HepG2 (cell line): Measurements from ENCODE around the gene SLAMF6. TPM values are rescaled to one million over a fixed set of nuclear protein-coding genes. Genes with fewer than 3 reads are reported as not detected.

ENCODE experiments used
- ATAC-seq: fragments of 200-7000 bp; cut with Tn5 transposase; 3 replicates; pipeline ENCODE4 v1.9.1; 2020; ENCODE audit warnings: mild to moderate bottlenecking, moderate library complexity
- BruUV-seq: library from RNA; stranded (reverse); fragments of 400-500 nt; replicated peaks from 2 replicates; lab custom pipeline; 2021; lab: Mats Ljungman, UMichigan
- CTCF ChIA-PET: fragments of 300-600 bp; formaldehyde crosslinking; extraction: SDS; loops from one replicate; lab custom pipeline; 2021; ENCODE audit warnings: low total read pairs, inconsistent platforms, low intra/inter-chr PET ratio; lab: Yijun Ruan, JAX
- POLR2A ChIA-PET: fragments of 350-600 bp; sonication (Branson Sonifier 250); formaldehyde crosslinking; loops from one replicate; lab custom pipeline; 2020; ENCODE audit warnings: antibody characterized with exemption, inconsistent platforms; lab: Yijun Ruan, JAX
- DNase-seq: peaks from one replicate; pipeline ENCODE4 v3.0.0-alpha.2; 2015; ENCODE audit warnings: low spot score
- FAIRE-seq: peaks from 3 replicates; lab custom pipeline; 2011; peaks lifted over from hg19 to GRCh38; lab: Jason Lieb, UNC
- H2AFZ ChIP-seq: one replicate; pipeline ENCODE4 v1.6.1; 2011; ENCODE audit warnings: low read length, inconsistent platforms
- H3K27ac ChIP-seq: fragments of 300-600 bp; 3 replicates; pipeline ENCODE4 v1.8.0; 2011; ENCODE audit warnings: mixed run types, mild to moderate bottlenecking, mixed read lengths, low read length, inconsistent platforms; ENCODE audit not compliant: insufficient read depth; ENCODE audit errors: extremely low read length
- H3K27me3 ChIP-seq, 2 experiments: fragments of 200-600 bp in 1 of 2; 2 replicates in 1 of 2; 3 replicates in 1 of 2; pipeline versions ENCODE4 v1.6.0 to v1.8.0; 2011; ENCODE audit warnings: low read length in 2 of 2, mild to moderate bottlenecking in 2 of 2, moderate library complexity in 2 of 2, inconsistent platforms in 1 of 2; ENCODE audit not compliant: insufficient read depth in 2 of 2, control insufficient read depth in 1 of 2
- H3K36me3 ChIP-seq, 2 experiments: fragments of 200-600 bp in 1 of 2; replicated peaks in 1 of 2; 2 replicates in 1 of 2; 3 replicates in 1 of 2; pipeline versions ENCODE4 v1.5.1 to v1.8.0; 2011; ENCODE audit warnings: low read length in 2 of 2, inconsistent platforms in 1 of 2; ENCODE audit not compliant: insufficient read depth in 2 of 2, control insufficient read depth in 1 of 2
- H3K4me1 ChIP-seq: 2 replicates; pipeline ENCODE4 v1.5.1; 2012; ENCODE audit warnings: low read length, inconsistent platforms; ENCODE audit not compliant: insufficient read depth
- H3K4me2 ChIP-seq: 2 replicates; pipeline ENCODE4 v1.6.0; 2011; ENCODE audit warnings: low read depth, low read length, inconsistent platforms
- H3K4me3 ChIP-seq, 3 experiments: fragments of 200-600 bp in 1 of 3; sonication (generic), shearing (Covaris generic) in 1 of 3; replicated peaks in 1 of 3; 2 replicates each; pipeline ENCODE4 v1.5.1; 2011 to 2016; ENCODE audit warnings: low read length in 3 of 3, inconsistent platforms in 2 of 3, low read depth in 2 of 3, mild to moderate bottlenecking in 2 of 3, control low read depth in 1 of 3, mixed read lengths in 1 of 3; ENCODE audit not compliant: insufficient read depth in 1 of 3
- H3K79me2 ChIP-seq: one replicate; pipeline ENCODE4 v1.6.1; 2011; ENCODE audit warnings: low read length, inconsistent platforms; ENCODE audit not compliant: insufficient read depth
- H3K9ac ChIP-seq: 2 replicates; pipeline ENCODE4 v1.6.0; 2011; ENCODE audit warnings: mild to moderate bottlenecking, low read depth, low read length, inconsistent platforms; ENCODE audit not compliant: insufficient read depth
- H3K9me3 ChIP-seq: 2 replicates; pipeline ENCODE4 v1.5.1; 2012; ENCODE audit warnings: mild to moderate bottlenecking, low read length
- H4K20me1 ChIP-seq: 2 replicates; pipeline ENCODE4 v1.6.0; 2011; ENCODE audit warnings: inconsistent platforms, mild to moderate bottlenecking, low read length, moderate library complexity; ENCODE audit not compliant: insufficient read depth
- FLYWCH1 ChIP-seq: sonication (generic); formaldehyde crosslinking; IDR thresholded peaks from 2 replicates; pipeline ENCODE4 v1.8.1; 2023; ENCODE audit warnings: mild to moderate bottlenecking, missing genetic modification reagents
- HNF4G ChIP-seq, 2 experiments: sonication (generic) in 1 of 2; formaldehyde crosslinking in 1 of 2; IDR thresholded peaks; 2 replicates each; pipeline versions ENCODE4 v1.4.0 to v1.6.1; 2011 to 2020; ENCODE audit warnings: borderline replicate concordance in 2 of 2, low read depth in 2 of 2, mild to moderate bottlenecking in 2 of 2, low read length in 1 of 2, missing genetic modification reagents in 1 of 2, moderate library complexity in 1 of 2
- ISL2 ChIP-seq: sonication (generic); formaldehyde crosslinking; IDR thresholded peaks from 2 replicates; pipeline ENCODE4 v1.5.0; 2020; ENCODE audit warnings: missing genetic modification reagents
- KLF11 ChIP-seq: IDR thresholded peaks from 2 replicates; pipeline ENCODE4 v1.6.1; 2016; ENCODE audit warnings: missing compliant biosample characterization
- NAIF1 ChIP-seq: sonication (generic); formaldehyde crosslinking; IDR thresholded peaks from 2 replicates; pipeline ENCODE4 v1.5.0; 2020; ENCODE audit warnings: mild to moderate bottlenecking, missing genetic modification reagents, borderline replicate concordance
- RBM39 ChIP-seq: fragments of 200-400 bp; formaldehyde crosslinking; IDR thresholded peaks from one replicate; pipeline ENCODE4 v1.6.1; 2018; ENCODE audit warnings: antibody characterized with exemption, mild to moderate bottlenecking, low read depth, low read length; ENCODE audit not compliant: poor library complexity, severe bottlenecking
- TFE3 ChIP-seq: IDR thresholded peaks from 2 replicates; pipeline ENCODE4 v1.6.1; 2016
- ZBTB7B ChIP-seq: sonication (generic); formaldehyde crosslinking; IDR thresholded peaks from 2 replicates; pipeline ENCODE4 v1.4.0; 2020; ENCODE audit warnings: missing genetic modification reagents
- in situ Hi-C: cut with HindIII; loops from 2 replicates; pipeline ENCODE4 v1.10.0; 2017; ENCODE audit warnings: low pct_unique_long_range_greater_than_20kb; ENCODE audit not compliant: extremely low pct_ligation_motif_present
- intact Hi-C: fragments of 100-400 bp; cut with micrococcal nuclease; formaldehyde crosslinking; loops from one replicate; pipeline ENCODE4 v1.10.0; 2022; ENCODE audit not compliant: unreplicated experiment
- polyA plus RNA-seq, 8 experiments: library from polyadenylated mRNA; depleted of rRNA in 3 of 8; stranded (reverse) in 7 of 8; unstranded in 1 of 8; fragments of >200 nt; fragmentation: Illumina TruSeq in 4 of 8; extraction: Trizol in 4 of 8; gene quantifications; 2 replicates each; pipeline versions ENCODE4 v1.2.1 to v1.2.3, GENCODE V29; 2011 to 2016; ENCODE audit warnings: low read depth in 4 of 8, missing spikeins in 1 of 8, mixed read lengths in 1 of 8; ENCODE audit not compliant: insufficient read depth in 1 of 8
- total RNA-seq, 5 experiments: library from RNA; depleted of rRNA; stranded (reverse); fragments of >200 nt; fragmentation: Illumina TruSeq; extraction: Trizol; gene quantifications; 2 replicates each; pipeline ENCODE4 v1.2.3, GENCODE V29; 2016; ENCODE audit warnings: low read depth in 1 of 5

Gene SLAMF6
- total and polyA plus RNA-seq, 2 of the 13 experiments (the other 11 are each of a cell fraction or from before 2014, with no cell fraction given): not detected

- Histone ChIP-seq H3K4me2 (peak overlapping the region; percentile 71; the same call in 1 of the 2 replicates), H3K4me3 (no peak overlapping the region), H3K79me2 (no peaks in the 10 kb centered on the region), H3K36me3 (no peaks in the 10 kb centered on the region), H3K27ac (no peak overlapping the region), H3K27me3 (no peaks in the 10 kb centered on the region), H3K4me1 (peaks cover 53% of the 10 kb centered on the region), H4K20me1 (no peaks in the 10 kb centered on the region), H2AFZ (peak overlapping the region; percentile 84), H3K9me3 (no peaks in the 10 kb centered on the region), H3K9ac (no peak overlapping the region)
- POLR2A ChIA-PET: no interaction called here
- FAIRE-seq (no peak), ATAC-seq (no peak), DNase-seq (no peak)
- TF ChIP-seq TFE3 (CRISPR knock-in tag): no peak
- no peak for TF ChIP-seq RBM39
- no peak for TF ChIP-seq HNF4G (IDR thresholded peaks at IDR 0.05; ENCODE audit: borderline replicate concordance, low read depth, low read length)
- TF ChIP-seq HNF4G (CRISPR knock-in tag; IDR thresholded peaks at IDR 0.05; ENCODE audit: borderline replicate concordance, low read depth): no peak
- no peak for TF ChIP-seq ZBTB7B (CRISPR knock-in tag)
- no peak for TF ChIP-seq FLYWCH1 (CRISPR knock-in tag)
- no peak for TF ChIP-seq NAIF1
- TF ChIP-seq KLF11 (CRISPR knock-in tag): no peak
- TF ChIP-seq ISL2: no peak
- in situ Hi-C loops: no loop called here
- CTCF ChIA-PET: no interaction called here
- intact Hi-C loops: no loop called here
- no TSS peak for BruUV-seq
Observed at GRCh38 chr1:160540859-160541233, 17.8 kb upstream of the SLAMF6 start.
